Activated CD8-positive, alpha-beta memory T cell treated with anti-CD3 and anti-CD28 coated beads for 24 hours (primary cell): ENCODE data around the gene COTL1.

Experiments
- DNase-seq: peaks from one replicate; pipeline ENCODE4 v3.0.0-alpha.2; 2020

The COTL1 gene

GRCh38 chr16:84547546-84548061, 70.3 kb downstream of the COTL1 start:
- peak; percentile 73 for DNase-seq

- DNase-seq: no peak
Observed at GRCh38 chr16:84546669-84547545, 71.0 kb downstream of the COTL1 start.

- no peak for DNase-seq
Observed at GRCh38 chr16:84545114-84545737, 72.7 kb downstream of the COTL1 start.

GRCh38 chr16:84544031-84544773, 73.7 kb downstream of the COTL1 start:
- DNase-seq: peak; percentile 64

GRCh38 chr16:84543253-84543652, 74.6 kb downstream of the COTL1 start:
- no peak for DNase-seq

GRCh38 chr16:84541999-84542817, 75.7 kb downstream of the COTL1 start:
- no peak for DNase-seq

- no peak for DNase-seq
Observed at GRCh38 chr16:84540194-84540593, 77.7 kb downstream of the COTL1 start.

- DNase-seq: no peak
Observed at GRCh38 chr16:84538222-84538840, 79.5 kb downstream of the COTL1 start.

GRCh38 chr16:84537491-84538151, 80.3 kb downstream of the COTL1 start:
- no peak for DNase-seq

GRCh38 chr16:84535851-84536250, 82.0 kb downstream of the COTL1 start:
- DNase-seq: no peak

GRCh38 chr16:84535408-84535807, 82.5 kb downstream of the COTL1 start:
- DNase-seq: no peak

- no peak for DNase-seq
Observed at GRCh38 chr16:84534815-84535214, 83.1 kb downstream of the COTL1 start.

- no peak for DNase-seq
Observed at GRCh38 chr16:84532855-84533486, 84.9 kb downstream of the COTL1 start.

GRCh38 chr16:84532291-84532724, 85.6 kb downstream of the COTL1 start:
- DNase-seq: no peak

- no peak for DNase-seq
Observed at GRCh38 chr16:84531671-84532111, 86.2 kb downstream of the COTL1 start.

GRCh38 chr16:84530590-84530989, 87.3 kb downstream of the COTL1 start:
- DNase-seq: no peak

GRCh38 chr16:84529607-84530006, 88.3 kb downstream of the COTL1 start:
- no peak for DNase-seq

- DNase-seq: no peak
Observed at GRCh38 chr16:84528322-84528721, 89.6 kb downstream of the COTL1 start.

- no peak for DNase-seq
Observed at GRCh38 chr16:84527532-84528269, 90.2 kb downstream of the COTL1 start.
